CD4-positive, alpha-beta T cell treated with Interleukin-15 for 1 hour (primary cell): Measurements from ENCODE around the gene IBSP.

Source experiments
- DNase-seq: peaks from one replicate; pipeline ENCODE4 v3.0.0-alpha.2; 2020

The IBSP gene

DNA sequence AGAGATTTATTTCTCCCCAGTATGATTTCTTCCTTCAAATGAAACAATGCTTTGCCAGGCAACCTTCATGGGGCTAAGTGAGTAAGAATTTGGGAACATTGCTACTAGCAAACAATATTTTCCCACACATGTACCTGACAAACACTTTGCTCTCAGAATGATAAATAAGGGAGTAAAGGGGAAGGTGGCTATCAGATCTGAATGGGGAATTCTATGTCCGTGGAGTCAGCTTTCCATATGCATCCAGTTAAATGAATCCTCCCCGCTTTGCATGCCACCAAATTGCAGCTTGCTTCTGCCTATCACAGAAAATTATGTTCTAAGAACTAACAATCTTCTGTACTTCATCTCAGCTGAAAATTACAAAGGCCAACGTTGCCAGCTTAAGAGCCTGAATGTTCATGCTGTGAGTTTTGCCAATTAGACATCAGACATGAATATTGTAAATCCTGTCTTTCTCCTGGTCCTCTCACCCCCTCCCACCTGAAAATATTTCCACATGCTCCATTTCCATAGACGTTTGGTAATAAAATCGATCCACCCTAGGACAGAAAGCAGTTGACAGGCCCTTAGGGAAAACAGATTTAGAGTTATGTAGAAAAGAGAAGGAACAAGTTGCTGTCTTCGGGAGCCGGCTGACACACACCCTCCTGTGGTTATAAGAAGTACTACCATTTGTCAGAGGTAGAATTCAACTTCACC lies 39.7 kb downstream of the IBSP start:
- DNase-seq: no peak

DNA sequence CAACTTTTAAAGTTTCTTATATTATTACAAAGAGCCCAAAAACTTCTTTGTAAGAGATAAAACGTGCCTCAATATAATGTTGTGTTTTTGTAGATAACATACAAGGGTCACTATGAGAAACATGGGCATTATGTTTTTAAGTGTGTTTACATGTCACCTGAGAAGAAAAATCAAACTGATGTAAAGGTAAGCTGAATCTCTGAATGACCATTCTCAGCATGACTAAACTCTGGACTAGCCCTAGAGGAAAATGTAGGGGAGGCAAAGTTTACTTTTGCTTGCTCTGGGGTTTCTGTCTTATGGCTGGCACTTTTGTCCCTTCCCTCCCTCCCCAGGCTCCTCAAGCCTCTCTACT lies 40.2 kb downstream of the IBSP start:
- DNase-seq: no peak

- no peak for DNase-seq
Observed at GRCh38 chr4:87840149-87840548, 40.8 kb downstream of the IBSP start.

DNA sequence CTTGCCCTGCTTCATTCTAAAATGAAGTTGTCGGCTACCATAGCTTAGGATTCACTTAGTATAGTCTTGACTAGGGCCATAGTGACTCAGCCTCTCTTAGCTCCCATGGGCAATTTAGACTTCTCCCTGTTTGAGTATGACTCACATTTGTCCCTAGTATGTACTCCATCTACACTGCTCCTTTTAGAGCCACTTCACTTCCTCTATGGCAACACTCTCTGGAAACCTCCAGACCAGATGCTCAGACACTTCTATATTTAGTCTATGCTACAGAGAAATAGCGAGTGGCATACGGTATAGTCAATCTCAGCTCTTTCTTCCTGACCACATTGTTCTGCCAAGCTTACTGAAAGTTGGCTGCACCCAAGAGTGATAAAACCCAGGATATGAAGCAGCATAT lies 44.6 kb downstream of the IBSP start:
- DNase-seq: peak; percentile 31

DNA sequence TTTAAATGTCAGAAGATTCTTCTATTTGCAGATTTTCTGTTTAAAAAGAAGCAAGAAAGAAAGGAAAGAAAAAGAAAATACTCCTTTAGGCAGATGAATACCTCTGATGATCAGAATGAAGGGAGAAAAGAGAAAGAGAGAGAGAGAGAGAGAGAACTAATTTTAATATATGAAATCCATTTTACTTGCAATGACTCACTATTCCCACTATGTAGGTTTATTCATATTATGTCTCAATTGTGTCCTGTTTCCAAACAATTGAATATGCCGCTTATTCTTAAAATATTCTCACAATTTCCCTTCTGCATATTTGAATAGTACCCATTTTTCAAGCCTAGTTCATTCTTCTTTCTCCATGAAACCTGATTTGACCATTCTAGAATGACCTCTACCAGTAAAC lies 45.1 kb downstream of the IBSP start:
- no peak for DNase-seq

- DNase-seq: no peak
Observed at GRCh38 chr4:87846226-87846625, 46.9 kb downstream of the IBSP start.

- DNase-seq: peak; percentile 21
Observed at GRCh38 chr4:87848622-87849351, 49.4 kb downstream of the IBSP start.

DNA sequence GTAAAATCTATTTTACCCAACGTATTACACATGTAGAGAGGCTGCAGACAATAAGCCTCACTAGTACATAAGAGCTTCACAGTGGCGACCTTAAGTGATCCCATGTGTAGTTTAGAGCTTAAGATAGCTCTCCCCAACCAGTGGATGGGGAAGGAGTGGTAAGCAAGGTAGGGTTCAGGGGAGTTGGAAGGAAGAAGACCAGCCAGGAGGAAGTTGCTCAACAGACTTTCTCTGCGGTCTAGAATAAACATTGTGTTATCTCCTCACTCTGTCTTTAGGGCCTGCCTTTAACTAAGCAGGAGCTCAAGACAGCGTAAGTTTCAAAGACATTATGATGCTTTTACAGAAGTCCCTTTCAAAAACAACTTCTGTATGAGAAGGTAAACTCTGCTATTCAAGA lies 50.3 kb downstream of the IBSP start:
- no peak for DNase-seq

DNA sequence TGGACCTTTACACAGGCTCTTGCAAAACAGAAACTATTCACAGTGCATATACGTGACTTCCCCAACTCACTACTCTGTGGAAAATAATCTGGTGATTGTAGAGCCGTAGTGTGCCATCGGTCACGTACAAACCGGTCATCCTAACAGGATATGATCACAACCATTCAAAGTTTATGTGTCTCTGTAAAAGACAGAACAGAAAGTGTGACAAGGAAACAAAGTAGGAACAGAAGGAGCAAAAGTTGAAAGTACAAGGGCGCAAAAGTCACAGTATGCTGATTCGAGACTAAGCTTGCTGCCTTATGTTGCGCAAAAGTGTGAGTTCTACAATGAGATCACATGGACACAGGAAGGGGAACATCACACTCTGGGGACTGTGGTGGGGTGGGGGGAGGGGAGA lies 52.0 kb downstream of the IBSP start:
- DNase-seq: peak; percentile 55

GRCh38 chr4:87851953-87852352 lies 52.6 kb downstream of the IBSP start:
- no peak for DNase-seq

GRCh38 chr4:87853108-87853507 lies 53.8 kb downstream of the IBSP start:
- DNase-seq: no peak

GRCh38 chr4:87853891-87854290 lies 54.5 kb downstream of the IBSP start:
- no peak for DNase-seq

- no peak for DNase-seq
Observed at GRCh38 chr4:87855559-87855958, 56.2 kb downstream of the IBSP start.

DNA sequence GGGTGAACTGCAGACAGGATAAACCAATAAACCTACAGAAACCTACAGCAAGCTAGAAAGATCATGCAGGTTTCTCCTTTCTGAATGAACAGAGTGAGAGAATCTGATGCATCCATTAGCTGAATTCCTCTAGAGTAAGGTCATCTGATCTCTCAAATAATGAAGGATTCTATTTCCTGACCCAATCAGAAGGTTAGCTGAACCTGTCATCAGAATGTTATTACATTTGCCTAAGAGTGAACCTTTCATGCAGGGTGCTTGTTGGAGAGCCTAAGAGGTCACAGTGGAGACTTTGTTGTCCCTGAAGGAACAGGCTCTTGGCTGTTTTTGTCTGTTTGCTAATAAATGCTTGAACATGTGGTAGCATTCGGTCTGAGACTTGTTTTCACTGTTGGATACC lies 57.5 kb downstream of the IBSP start:
- DNase-seq: no peak

DNA sequence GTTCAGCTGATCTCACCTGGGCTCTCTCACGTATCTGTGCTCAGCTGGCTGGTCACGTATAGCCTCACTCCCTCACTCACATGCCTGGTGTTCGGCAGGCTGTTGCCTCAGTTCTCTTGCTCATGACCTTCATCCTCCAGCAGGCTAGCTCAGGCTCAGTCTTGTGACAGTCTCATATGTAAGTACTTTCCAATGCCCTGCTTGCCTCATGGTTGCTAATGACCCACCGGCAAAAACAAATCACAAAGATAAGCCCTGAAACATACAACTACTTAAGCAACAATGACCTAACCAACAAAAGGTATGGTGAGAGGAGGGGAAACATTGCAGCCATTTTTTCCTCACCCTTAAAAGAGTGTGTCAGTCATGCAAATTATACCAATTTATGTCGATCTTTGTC lies 58.4 kb downstream of the IBSP start:
- DNase-seq: no peak
